Neural progenitor cell (in vitro differentiated cells): Measurements from ENCODE around the gene YBX3.

Experiments
- EZH2 ChIP-seq: fragments of 200-600 bp; sonication (generic); IDR thresholded peaks from 2 replicates; pipeline ENCODE4 v1.6.1; 2017; ENCODE audit warnings: antibody characterized with exemption, mild to moderate bottlenecking, moderate library complexity
- EZH2phosphoT487 ChIP-seq: fragments of 200-600 bp; sonication (generic); IDR thresholded peaks from 2 replicates; pipeline ENCODE4 v1.6.1; 2017; ENCODE audit warnings: antibody characterized with exemption
- TF ChIP-seq, protein P1 (sequence below): fragments of 200-600 bp; sonication (generic); IDR thresholded peaks from 2 replicates; pipeline ENCODE4 v1.5.1; 2017; ENCODE audit warnings: antibody characterized with exemption, mild to moderate bottlenecking

DNA sequence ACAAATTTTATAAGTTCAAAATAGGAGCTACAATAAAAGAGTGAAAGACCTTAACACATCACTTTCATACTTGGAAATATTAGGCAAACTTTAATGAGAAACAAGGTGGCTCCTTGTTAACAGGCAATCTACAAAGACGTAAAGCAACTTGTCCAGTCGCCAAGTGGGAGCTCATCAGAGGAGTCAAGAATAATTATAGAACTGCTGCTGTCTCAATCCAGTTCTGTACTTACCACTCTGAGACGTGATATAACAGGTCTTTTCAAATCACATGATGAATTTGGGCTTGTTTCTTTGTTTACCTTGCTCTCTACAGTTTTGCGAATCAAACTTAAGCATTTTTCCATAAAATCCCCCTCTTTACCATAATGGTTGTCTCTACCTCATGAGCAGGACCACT lies 3.6 kb downstream of the YBX3 start:
- TF ChIP-seq, protein P1, sequence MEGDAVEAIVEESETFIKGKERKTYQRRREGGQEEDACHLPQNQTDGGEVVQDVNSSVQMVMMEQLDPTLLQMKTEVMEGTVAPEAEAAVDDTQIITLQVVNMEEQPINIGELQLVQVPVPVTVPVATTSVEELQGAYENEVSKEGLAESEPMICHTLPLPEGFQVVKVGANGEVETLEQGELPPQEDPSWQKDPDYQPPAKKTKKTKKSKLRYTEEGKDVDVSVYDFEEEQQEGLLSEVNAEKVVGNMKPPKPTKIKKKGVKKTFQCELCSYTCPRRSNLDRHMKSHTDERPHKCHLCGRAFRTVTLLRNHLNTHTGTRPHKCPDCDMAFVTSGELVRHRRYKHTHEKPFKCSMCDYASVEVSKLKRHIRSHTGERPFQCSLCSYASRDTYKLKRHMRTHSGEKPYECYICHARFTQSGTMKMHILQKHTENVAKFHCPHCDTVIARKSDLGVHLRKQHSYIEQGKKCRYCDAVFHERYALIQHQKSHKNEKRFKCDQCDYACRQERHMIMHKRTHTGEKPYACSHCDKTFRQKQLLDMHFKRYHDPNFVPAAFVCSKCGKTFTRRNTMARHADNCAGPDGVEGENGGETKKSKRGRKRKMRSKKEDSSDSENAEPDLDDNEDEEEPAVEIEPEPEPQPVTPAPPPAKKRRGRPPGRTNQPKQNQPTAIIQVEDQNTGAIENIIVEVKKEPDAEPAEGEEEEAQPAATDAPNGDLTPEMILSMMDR, result no peak
- no peak for TF ChIP-seq EZH2
- TF ChIP-seq EZH2phosphoT487, result no peak
